IMR-90 (cell line): Measurements from ENCODE around the gene GCGR. TPM values are rescaled to one million over a fixed set of nuclear protein-coding genes. Genes with fewer than 3 reads are reported as not detected.
A peak's percentile ranks its signal among the peaks of the same experiment; 100 is the strongest.

Experiments used
- ATAC-seq: fragments of 200-7000 bp; cut with Tn5 transposase; 2 replicates; pipeline ENCODE4 v1.9.1; 2020; ENCODE audit warnings: low read depth, mild to moderate bottlenecking, moderate library complexity
- BruUV-seq: library from RNA; stranded (reverse); fragments of 400-500 nt; replicated peaks from 2 replicates; lab custom pipeline; 2021; lab: Mats Ljungman, UMichigan
- CTCF ChIA-PET: fragments of 300-600 bp; formaldehyde crosslinking; extraction: SDS; loops from one replicate; lab custom pipeline; 2021; ENCODE audit warnings: antibody characterized with exemption; lab: Yijun Ruan, JAX
- POLR2A ChIA-PET: fragments of 300-600 bp; sonication (Branson Sonifier 250); formaldehyde crosslinking; loops from one replicate; lab custom pipeline; 2022; ENCODE audit warnings: antibody characterized with exemption; ENCODE audit not compliant: unreplicated experiment; lab: Charles Lee
- DNase-seq: peaks from one replicate; pipeline ENCODE4 v3.0.0; 2013
- H2AFZ ChIP-seq: replicated peaks from 2 replicates; pipeline ENCODE3; 2013; ENCODE audit warnings: low read length, mild to moderate bottlenecking; ENCODE audit not compliant: poor library complexity
- H2AK5ac ChIP-seq: 2 replicates; pipeline ENCODE4 v1.6.1; 2013; ENCODE audit warnings: low read depth, low read length, inconsistent platforms
- H2AK9ac ChIP-seq: replicated peaks from 2 replicates; pipeline ENCODE3; 2013; ENCODE audit warnings: mild to moderate bottlenecking, low read depth, low read length, moderate library complexity; ENCODE audit not compliant: poor library complexity
- H2BK120ac ChIP-seq: 2 replicates; pipeline ENCODE4 v1.6.1; 2013; ENCODE audit warnings: low read depth, low read length, inconsistent platforms
- H2BK15ac ChIP-seq: 3 replicates; pipeline ENCODE4 v1.6.1; 2013; ENCODE audit warnings: low read depth, low read length, inconsistent platforms
- H2BK20ac ChIP-seq: 2 replicates; pipeline ENCODE4 v1.6.1; 2013; ENCODE audit warnings: low read depth, mild to moderate bottlenecking, inconsistent platforms, low read length, moderate library complexity
- H2BK5ac ChIP-seq: 2 replicates; pipeline ENCODE4 v1.6.1; 2013; ENCODE audit warnings: mild to moderate bottlenecking, low read depth, low read length, inconsistent platforms; ENCODE audit not compliant: poor library complexity, severe bottlenecking
- H3K14ac ChIP-seq: replicated peaks from 2 replicates; pipeline ENCODE4 v1.6.1; 2013; ENCODE audit warnings: low read depth, low read length, inconsistent platforms
- H3K18ac ChIP-seq: 2 replicates; pipeline ENCODE4 v1.6.1; 2013; ENCODE audit warnings: low read depth, low read length, control low read depth
- H3K23ac ChIP-seq: 2 replicates; pipeline ENCODE4 v1.6.1; 2013; ENCODE audit warnings: low read depth, low read length, inconsistent platforms
- H3K27ac ChIP-seq: 2 replicates; pipeline ENCODE4 v1.5.1; 2013; ENCODE audit warnings: mild to moderate bottlenecking, control low read depth, low read length; ENCODE audit not compliant: insufficient read depth
- H3K27me3 ChIP-seq: 2 replicates; pipeline ENCODE4 v1.6.1; 2013; ENCODE audit warnings: low read length; ENCODE audit not compliant: control insufficient read depth, insufficient read depth
- H3K36me3 ChIP-seq: 2 replicates; pipeline ENCODE4 v1.6.1; 2013; ENCODE audit warnings: low read length, mixed read lengths; ENCODE audit not compliant: control insufficient read depth, insufficient read depth
- H3K4ac ChIP-seq: 2 replicates; pipeline ENCODE4 v1.6.1; 2013; ENCODE audit warnings: low read depth, low read length, inconsistent platforms
- H3K4me1 ChIP-seq: 2 replicates; pipeline ENCODE4 v1.6.1; 2013; ENCODE audit warnings: low read length, mixed read lengths; ENCODE audit not compliant: control insufficient read depth, insufficient read depth
- H3K4me2 ChIP-seq: 2 replicates; pipeline ENCODE4 v1.6.1; 2013; ENCODE audit warnings: low read depth, mild to moderate bottlenecking, control low read depth, low read length, moderate library complexity
- H3K4me3 ChIP-seq: 2 replicates; pipeline ENCODE4 v1.5.1; 2013; ENCODE audit warnings: low read depth, mild to moderate bottlenecking, control low read depth, low read length, moderate library complexity; ENCODE audit not compliant: insufficient read depth
- H3K56ac ChIP-seq: 2 replicates; pipeline ENCODE4 v1.6.1; 2013; ENCODE audit warnings: low read length, inconsistent platforms; ENCODE audit not compliant: insufficient read depth; ENCODE audit errors: extremely low read depth
- H3K79me1 ChIP-seq, 2 experiments: 2 replicates each; pipeline ENCODE4 v1.6.1; 2013; ENCODE audit warnings: low read length in 2 of 2, inconsistent platforms in 1 of 2, low read depth in 1 of 2
- H3K9ac ChIP-seq: 2 replicates; pipeline ENCODE4 v1.6.1; 2013; ENCODE audit warnings: low read depth, low read length, control low read depth
- H3K9me1 ChIP-seq: 2 replicates; pipeline ENCODE4 v1.6.1; 2013; ENCODE audit warnings: low read length, inconsistent platforms; ENCODE audit not compliant: insufficient read depth
- H3K9me3 ChIP-seq: 2 replicates; pipeline ENCODE4 v1.6.1; 2013; ENCODE audit warnings: low read length; ENCODE audit not compliant: control insufficient read depth, insufficient read depth
- H4K20me1 ChIP-seq: 2 replicates; pipeline ENCODE4 v1.6.1; 2013; ENCODE audit warnings: low read length, inconsistent platforms; ENCODE audit not compliant: insufficient read depth
- H4K5ac ChIP-seq: 2 replicates; pipeline ENCODE4 v1.6.1; 2013; ENCODE audit warnings: mild to moderate bottlenecking, low read depth, low read length, control low read depth
- H4K8ac ChIP-seq, 2 experiments: 2 replicates each; pipeline ENCODE4 v1.6.1; 2013; ENCODE audit warnings: low read depth in 2 of 2, low read length in 2 of 2, control low read depth in 1 of 2, inconsistent platforms in 1 of 2
- H4K91ac ChIP-seq: 2 replicates; pipeline ENCODE4 v1.6.1; 2013; ENCODE audit warnings: low read depth, low read length, inconsistent platforms; ENCODE audit not compliant: insufficient read depth
- BHLHE40 ChIP-seq: fragments of 150-350 bp; IDR thresholded peaks from 2 replicates; pipeline ENCODE4 v1.6.1; 2016; ENCODE audit warnings: mild to moderate bottlenecking, low read depth, low read length
- CEBPB ChIP-seq: IDR thresholded peaks from 2 replicates; pipeline ENCODE4 v1.6.1; 2012; ENCODE audit warnings: low read depth, low read length, improper control_type of control experiment
- FOS ChIP-seq: fragments of 150-350 bp; IDR thresholded peaks from 2 replicates; pipeline ENCODE4 v1.6.1; 2016; ENCODE audit warnings: low read depth, low read length
- MXI1 ChIP-seq: IDR thresholded peaks from 2 replicates; pipeline ENCODE4 v1.6.1; 2012; ENCODE audit warnings: low read depth, mild to moderate bottlenecking, low read length, moderate library complexity, borderline replicate concordance
- NFE2L2 ChIP-seq: fragments of 150-350 bp; IDR thresholded peaks from 2 replicates; pipeline ENCODE4 v1.6.1; 2016; ENCODE audit warnings: low read depth, mild to moderate bottlenecking, low read length
- POLR2A ChIP-seq: IDR thresholded peaks from 2 replicates; pipeline ENCODE4 v1.6.1; 2012; ENCODE audit warnings: mild to moderate bottlenecking, low read depth, low read length
- RFX5 ChIP-seq: IDR thresholded peaks from 2 replicates; pipeline ENCODE4 v1.8.0; 2012; ENCODE audit warnings: low read depth, mild to moderate bottlenecking, low read length, moderate library complexity
- SMC3 ChIP-seq: fragments of 150-350 bp; IDR thresholded peaks from 2 replicates; pipeline ENCODE4 v1.6.1; 2016; ENCODE audit warnings: low read depth, mild to moderate bottlenecking, antibody characterized with exemption, low read length, moderate library complexity
- WGBS, 2 experiments: methylation state at CpG; one replicate each; pipeline versions ENCODE4 v1.1.5 to v1.1.7; 2013; ENCODE audit warnings: missing lambda C conversion rate in 2 of 2; ENCODE audit not compliant: insufficient read length in 1 of 2; ENCODE audit errors: extremely low coverage in 2 of 2; 5-methylcytosine and 5-hydroxymethylcytosine counted together
- dilution Hi-C: fragments of 300-500 bp; cut with HindIII; formaldehyde crosslinking; loops from one replicate; pipeline ENCODE4 v1.14.3; 2018; ENCODE audit warnings: low sequenced_read_pairs; ENCODE audit not compliant: unreplicated experiment
- in situ Hi-C: fragments of 300-500 bp; cut with MboI; formaldehyde crosslinking; loops from 3 replicates; pipeline ENCODE4 v1.14.3; 2019; ENCODE audit warnings: low sequenced_read_pairs, inconsistent platforms, mixed read lengths
- intact Hi-C: fragments of 100-400 bp; cut with micrococcal nuclease; formaldehyde crosslinking; loops from 2 replicates; pipeline ENCODE4 v1.10.0; 2022
- polyA plus RNA-seq, 3 experiments: library from polyadenylated mRNA; depleted of rRNA; stranded (reverse); fragments of >200 nt; gene quantifications; 2 replicates each; pipeline ENCODE4 v1.2.3, GENCODE V29; 2012; ENCODE audit warnings: low replicate concordance in 1 of 3
- total RNA-seq: library from RNA; depleted of rRNA; stranded (reverse); fragments of >200 nt; gene quantifications from 2 replicates; pipeline ENCODE4 v1.2.3, GENCODE V29; 2012
- TF ChIP-seq, protein P1 (sequence below): fragments of 150-350 bp; IDR thresholded peaks from 2 replicates; pipeline ENCODE4 v1.6.1; 2016; ENCODE audit warnings: low read depth, mild to moderate bottlenecking, low read length, moderate library complexity, borderline replicate concordance
- TF ChIP-seq, protein P2 (sequence below): conservative IDR thresholded peaks from 2 replicates; pipeline ENCODE4 v1.5.1; 2012; ENCODE audit warnings: mild to moderate bottlenecking, low read depth, low read length, improper control_type of control experiment

Gene GCGR
- total and polyA plus RNA-seq, 2 of the 4 experiments (the other 2 are of a cell fraction) = not detected

DNA sequence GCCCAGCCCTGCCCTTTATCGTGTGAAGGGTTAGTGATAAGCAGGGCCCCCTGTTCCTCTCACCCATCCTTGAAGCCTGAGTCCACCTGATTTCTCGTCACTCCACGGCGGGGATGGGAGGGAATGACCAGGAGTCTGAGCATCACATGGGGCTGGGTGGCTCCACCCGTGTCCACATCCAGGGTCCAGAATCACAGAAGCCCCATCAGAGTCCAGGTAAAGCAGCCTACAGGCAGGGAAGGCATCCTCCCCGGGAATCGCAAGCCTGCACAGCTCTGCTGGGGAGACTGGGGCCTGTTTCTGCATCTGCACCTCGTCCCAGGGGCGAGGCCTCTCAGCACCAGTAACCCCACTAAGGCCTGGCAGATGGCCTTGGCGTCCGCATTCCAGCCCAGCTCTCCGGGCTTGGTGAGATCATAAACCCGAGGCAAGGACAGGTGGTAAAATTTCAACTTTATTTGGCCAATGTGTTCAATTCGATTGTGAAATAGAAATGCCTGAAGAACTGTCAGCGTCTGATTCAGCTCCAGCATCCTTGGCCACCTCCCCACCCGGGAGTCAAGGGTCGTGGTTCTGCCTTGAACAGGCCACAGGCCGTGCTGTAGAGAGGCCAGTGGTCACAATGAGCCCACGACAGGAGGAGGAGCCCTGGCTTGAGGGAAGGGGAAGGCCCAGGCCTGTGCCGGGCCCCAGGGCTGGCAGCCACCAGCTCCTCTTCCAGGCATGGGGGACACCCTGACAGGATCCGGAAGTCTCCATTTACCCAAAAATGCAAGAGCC, 39.0 kb downstream of the GCGR start:
- POLR2A ChIA-PET = no interaction called here

More for the DNA sequence above, 39.0 kb downstream of the GCGR start:
- Histone ChIP-seq H3K4me2 (no peak overlapping the region), H4K91ac (no peak overlapping the region), H2AK5ac (no peak overlapping the region), H4K8ac (no peak overlapping the region), H3K27ac (no peak overlapping the region), H3K18ac (no peak overlapping the region), H3K9me3 (no peaks in the 10 kb centered on the region), H3K4me3 (no peak overlapping the region), H3K56ac (no peak overlapping the region), H3K9ac (no peak overlapping the region), H3K4ac (no peak overlapping the region), H3K9me1 (0 out of 2 replicates have a peak, but pooled peaks cover under 1% of the 10 kb centered on the region), H3K79me1 (peaks cover 4 to 26% of the 10 kb centered on the region in 2 experiments; a peak in 3 of 4 replicates), H3K14ac (no peak overlapping the region), H4K20me1 (peaks cover 43% of the 10 kb centered on the region), H2BK15ac (no peak overlapping the region), H2AFZ (no peak overlapping the region), H2BK120ac (no peak overlapping the region), H4K5ac (no peak overlapping the region), H2BK5ac (no peak overlapping the region), H3K36me3 (peaks cover 53% of the 10 kb centered on the region), H3K4me1 (no peaks in the 10 kb centered on the region), H2BK20ac (no peak overlapping the region), H3K27me3 (no peaks in the 10 kb centered on the region), H2AK9ac (no peak overlapping the region), H3K23ac (no peak overlapping the region)
- BruUV-seq = no TSS peak
- intact Hi-C loops (no loop called here), dilution Hi-C loops (no loop called here), in situ Hi-C loops (no loop called here)
- TF ChIP-seq CEBPB = peak; percentile 57
- 0 out of 2 replicates have a peak, but pooled peaks have one; percentile 6 for TF ChIP-seq POLR2A
- TF ChIP-seq NFE2L2 = no peak
- TF ChIP-seq, protein P1, sequence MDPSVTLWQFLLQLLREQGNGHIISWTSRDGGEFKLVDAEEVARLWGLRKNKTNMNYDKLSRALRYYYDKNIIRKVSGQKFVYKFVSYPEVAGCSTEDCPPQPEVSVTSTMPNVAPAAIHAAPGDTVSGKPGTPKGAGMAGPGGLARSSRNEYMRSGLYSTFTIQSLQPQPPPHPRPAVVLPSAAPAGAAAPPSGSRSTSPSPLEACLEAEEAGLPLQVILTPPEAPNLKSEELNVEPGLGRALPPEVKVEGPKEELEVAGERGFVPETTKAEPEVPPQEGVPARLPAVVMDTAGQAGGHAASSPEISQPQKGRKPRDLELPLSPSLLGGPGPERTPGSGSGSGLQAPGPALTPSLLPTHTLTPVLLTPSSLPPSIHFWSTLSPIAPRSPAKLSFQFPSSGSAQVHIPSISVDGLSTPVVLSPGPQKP = no peak
- TF ChIP-seq FOS = no peak
- no peak for TF ChIP-seq SMC3
- no peak for TF ChIP-seq RFX5
- no peak for TF ChIP-seq MXI1
- TF ChIP-seq, protein P2, sequence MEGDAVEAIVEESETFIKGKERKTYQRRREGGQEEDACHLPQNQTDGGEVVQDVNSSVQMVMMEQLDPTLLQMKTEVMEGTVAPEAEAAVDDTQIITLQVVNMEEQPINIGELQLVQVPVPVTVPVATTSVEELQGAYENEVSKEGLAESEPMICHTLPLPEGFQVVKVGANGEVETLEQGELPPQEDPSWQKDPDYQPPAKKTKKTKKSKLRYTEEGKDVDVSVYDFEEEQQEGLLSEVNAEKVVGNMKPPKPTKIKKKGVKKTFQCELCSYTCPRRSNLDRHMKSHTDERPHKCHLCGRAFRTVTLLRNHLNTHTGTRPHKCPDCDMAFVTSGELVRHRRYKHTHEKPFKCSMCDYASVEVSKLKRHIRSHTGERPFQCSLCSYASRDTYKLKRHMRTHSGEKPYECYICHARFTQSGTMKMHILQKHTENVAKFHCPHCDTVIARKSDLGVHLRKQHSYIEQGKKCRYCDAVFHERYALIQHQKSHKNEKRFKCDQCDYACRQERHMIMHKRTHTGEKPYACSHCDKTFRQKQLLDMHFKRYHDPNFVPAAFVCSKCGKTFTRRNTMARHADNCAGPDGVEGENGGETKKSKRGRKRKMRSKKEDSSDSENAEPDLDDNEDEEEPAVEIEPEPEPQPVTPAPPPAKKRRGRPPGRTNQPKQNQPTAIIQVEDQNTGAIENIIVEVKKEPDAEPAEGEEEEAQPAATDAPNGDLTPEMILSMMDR = no peak
- TF ChIP-seq BHLHE40 = no peak
- peak; percentile 33; the same call in 1 of the 2 replicates for ATAC-seq
- CTCF ChIA-PET = no interaction called here
- DNase-seq = no peak
- WGBS, 2 experiments = 89% methylated on average over 7 of the region's 21 CpGs; no CpG with 5 or more reads in 1 of the 2 experiments
